ENCODE results near the gene FANCC.
"Not testable (repeated sequence)": the region's sequence is repeated elsewhere in the genome, so short reads cannot be mapped to it uniquely, and the experiment has no call there.

Gene FANCC

GRCh38 chr9:95225076-95225725 is 92.3 kb downstream of the FANCC start:
- DNase-seq, result no peak

GRCh38 chr9:95224376-95225019 is 93.0 kb downstream of the FANCC start:
- DNase-seq, result no peak

DNA sequence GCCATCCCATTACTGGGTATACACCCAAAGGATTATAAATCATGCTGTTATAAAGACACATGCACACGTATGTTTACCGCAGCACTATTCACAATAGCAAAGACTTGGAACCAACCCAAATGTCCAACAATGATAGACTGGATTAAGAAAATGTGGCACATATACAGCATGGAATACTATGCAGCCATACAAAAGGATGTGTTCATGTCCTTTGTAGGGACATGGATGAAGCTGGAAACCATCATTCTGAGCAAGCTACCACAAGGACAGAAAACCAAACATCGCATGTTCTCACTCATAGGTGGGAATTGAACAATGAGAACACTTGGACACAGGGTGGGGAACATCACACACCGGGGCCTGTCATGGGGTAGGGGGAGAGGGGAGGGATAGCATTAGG is 97.2 kb downstream of the FANCC start:
- not testable (repeated sequence) for DNase-seq

GRCh38 chr9:95218773-95219172 is 98.7 kb downstream of the FANCC start:
- no peak for DNase-seq

DNA sequence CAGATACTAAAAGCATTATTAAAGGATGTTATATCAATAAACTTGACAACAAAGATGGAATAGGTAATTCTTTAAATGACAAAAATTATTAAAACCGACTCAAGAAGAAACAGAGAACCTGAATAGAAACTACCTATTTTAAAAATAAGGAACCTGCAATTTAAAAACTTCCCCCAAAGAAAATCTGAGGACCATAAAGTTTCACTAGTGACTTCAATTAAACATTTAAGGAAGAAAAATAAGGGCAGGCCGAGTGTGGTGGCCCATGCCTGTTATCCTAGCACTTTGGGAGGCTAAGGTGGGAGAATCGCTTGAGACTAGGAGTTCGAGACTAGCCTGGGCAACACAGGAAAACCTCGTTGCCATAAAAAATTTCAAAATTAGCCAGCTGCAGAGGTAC is 99.6 kb downstream of the FANCC start:
- DNase-seq, result no peak

GRCh38 chr9:95215336-95215898 is 102.1 kb downstream of the FANCC start:
- DNase-seq, result no peak

- DNase-seq, result no peak
Observed at GRCh38 chr9:95213117-95213516, 104.4 kb downstream of the FANCC start.

DNA sequence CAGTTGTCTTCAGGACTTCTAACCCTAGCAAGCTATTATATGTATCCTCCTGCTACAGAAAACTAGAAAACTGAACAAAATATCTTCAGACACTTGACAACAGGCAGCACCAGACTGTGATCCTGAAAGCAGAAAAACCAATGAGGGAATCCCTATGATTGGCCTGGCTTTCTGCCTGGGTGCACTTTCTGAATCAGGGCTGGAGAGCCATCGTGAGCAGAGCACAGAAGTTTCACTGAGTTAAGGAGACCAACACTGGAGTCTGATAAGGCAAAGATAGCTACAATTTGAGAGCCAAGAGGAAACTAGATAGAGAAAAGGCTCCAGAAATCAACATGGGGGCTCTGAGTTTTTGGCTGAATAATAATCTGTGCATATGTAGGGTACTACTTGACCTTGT is 106.5 kb downstream of the FANCC start:
- no peak for DNase-seq

DNA sequence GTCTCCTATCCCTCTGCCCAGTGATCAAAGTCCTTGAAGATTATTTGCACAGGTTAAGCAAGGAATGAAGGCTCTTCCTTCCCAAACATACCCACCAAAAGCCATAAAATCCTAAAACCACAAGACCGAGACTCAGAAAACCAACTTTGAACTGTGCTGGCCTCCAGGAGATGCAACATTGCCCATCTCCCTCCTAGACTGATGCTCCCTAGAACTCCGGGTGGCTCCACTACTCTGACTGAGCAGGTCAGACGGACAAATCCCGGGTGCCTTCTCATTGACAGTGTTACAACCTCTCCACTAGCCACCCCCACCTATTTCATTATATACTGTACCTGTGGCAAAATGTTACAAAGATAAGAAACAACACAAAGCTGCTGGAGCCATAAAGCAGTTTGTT is 110.1 kb downstream of the FANCC start:
- DNase-seq, result no peak

GRCh38 chr9:95206143-95206542 is 111.4 kb downstream of the FANCC start:
- DNase-seq, result no peak

DNA sequence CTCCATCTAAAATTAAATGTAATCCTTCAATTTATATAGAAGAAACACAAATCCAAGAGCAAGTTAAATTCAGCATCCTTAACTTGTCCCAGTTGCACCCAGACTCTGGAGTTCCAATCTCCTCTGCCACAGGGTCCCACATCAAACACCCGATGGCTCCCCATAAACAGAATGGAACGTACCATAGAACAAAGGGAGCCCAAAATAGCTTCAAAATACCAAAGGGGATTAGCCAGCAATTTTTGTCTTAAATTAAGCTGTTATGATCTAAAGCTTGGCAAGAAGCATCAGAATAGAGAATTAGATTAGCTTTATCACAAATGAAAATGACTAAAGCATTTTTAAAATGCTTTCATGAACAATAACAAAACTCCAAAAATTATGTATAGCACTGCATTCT is 112.8 kb downstream of the FANCC start:
- no peak for DNase-seq

DNA sequence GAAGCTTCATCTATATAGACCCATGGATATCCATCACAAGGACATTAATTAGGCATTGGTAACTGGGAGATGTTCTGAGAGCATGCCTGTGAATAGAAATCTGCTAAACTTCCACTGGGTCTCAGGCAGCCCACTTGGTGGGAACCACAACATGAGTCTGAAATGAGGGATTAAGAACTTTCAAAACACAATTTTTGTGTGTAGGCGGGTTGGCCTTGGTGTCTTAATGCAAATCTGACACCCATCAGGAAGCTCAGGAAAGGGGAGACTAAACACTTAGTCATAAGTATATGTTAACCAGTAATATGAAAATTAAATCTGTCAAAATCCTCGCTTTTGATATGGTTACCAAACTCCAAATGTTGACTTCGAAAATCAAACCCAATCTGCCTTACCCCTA is 113.2 kb downstream of the FANCC start:
- DNase-seq, result no peak

- DNase-seq, result not testable (repeated sequence)
Observed at GRCh38 chr9:95203019-95203418, 114.5 kb downstream of the FANCC start.

GRCh38 chr9:95202076-95202681 is 115.3 kb downstream of the FANCC start:
- DNase-seq, result no peak

DNA sequence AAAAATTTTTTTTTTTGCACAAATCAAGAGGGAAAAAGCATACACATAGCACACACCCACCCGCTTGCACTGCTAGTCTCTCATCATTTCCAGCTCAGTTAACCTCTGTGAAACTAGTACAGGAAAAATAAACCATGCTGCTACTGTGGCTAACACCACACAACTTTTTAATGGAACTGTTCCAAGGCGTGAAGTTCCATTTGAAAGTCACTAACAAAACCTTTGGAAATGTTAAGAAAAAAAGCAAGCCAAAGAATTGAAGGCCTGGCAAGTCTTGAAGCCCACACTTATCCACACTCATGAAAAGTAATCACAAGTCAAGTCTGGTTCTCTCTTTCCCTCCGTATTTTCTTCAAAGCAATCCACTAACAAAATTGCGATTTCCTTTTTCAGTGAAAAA is 116.3 kb downstream of the FANCC start:
- DNase-seq, result no peak

GRCh38 chr9:95197692-95198271 is 119.7 kb downstream of the FANCC start:
- no peak for DNase-seq

DNA sequence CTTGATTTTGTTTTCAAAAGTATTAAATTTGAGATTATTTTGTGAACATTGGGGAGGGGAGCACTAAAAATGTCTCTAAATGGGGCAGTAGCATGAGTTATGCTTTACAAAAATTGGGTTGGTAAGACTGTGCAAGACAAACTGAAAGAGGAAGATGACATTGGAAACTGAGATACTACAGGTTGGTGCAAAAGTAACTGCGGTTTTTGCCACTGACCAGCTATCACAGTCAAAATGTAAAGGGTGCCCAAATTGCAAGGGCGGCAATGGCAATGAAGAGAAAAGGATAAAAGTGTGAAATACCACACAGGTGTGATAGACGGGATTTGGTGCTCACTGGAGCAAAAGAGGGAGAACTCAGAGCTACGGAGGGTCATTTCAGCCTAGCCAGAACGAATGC is 124.0 kb downstream of the FANCC start:
- DNase-seq, result no peak

GRCh38 chr9:95193067-95193466 is 124.4 kb downstream of the FANCC start:
- no peak for DNase-seq

DNA sequence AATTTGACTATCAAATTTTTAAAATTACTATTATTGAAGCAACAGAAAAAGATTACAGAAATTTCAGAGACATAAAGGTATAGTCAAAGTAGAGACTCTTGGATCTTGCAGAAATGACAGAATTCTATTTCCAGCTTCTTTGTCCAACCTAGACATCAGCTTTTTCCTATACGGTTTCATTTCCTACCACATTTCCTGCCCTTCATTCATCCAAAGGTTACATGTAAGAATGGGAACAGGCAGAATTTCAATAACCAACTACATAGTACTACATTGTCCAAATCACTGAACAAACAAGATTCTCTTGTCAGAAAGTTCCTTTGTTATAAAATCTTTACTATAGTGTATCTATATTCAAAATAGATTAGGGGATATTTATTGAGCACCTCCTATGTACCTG is 124.9 kb downstream of the FANCC start:
- no peak for DNase-seq

- DNase-seq, result no peak
Observed at GRCh38 chr9:95190413-95190812, 127.1 kb downstream of the FANCC start.

DNA sequence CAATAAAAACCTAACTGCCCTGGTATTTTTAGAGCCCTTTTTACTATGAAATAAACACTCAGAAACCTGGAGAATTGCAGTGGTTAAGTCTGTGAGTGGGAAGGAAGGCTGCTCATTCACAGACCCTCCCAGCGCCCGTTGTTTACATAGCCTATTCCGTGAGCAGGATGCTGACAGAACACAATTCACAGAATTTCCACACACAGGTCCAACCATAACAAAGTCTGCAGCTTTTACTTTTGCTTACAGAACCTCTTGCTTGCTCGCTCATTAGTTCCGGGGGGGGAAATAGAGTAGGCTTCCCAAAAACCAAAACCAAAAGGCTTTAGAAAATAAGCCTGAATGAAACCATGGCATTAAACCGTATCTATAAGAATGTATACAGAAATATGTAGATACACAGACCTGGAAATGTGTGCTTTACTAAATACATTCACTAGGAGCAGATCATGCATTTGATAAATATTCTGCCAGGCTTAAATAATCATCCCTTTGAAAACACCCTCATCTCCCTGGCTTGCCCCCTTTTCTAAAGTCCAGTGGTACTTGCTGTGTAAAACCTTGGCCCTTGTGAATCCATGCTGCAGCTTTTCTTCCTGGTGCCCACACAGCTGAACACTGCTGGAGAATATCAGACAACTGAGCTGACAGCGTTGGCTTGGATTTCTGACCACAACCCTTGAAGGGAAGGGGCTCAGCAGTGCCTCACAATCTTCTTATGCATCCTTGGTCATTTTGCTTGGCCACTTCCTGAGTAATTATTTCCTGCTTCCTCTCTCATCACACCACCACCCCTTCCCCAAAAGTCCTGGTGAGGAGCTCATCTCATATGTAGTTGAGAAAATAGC is 128.0 kb downstream of the FANCC start:
- DNase-seq, result no peak

GRCh38 chr9:95188459-95188858 is 129.1 kb downstream of the FANCC start:
- DNase-seq, result no peak

- DNase-seq, result no peak
Observed at GRCh38 chr9:95185956-95186355, 131.6 kb downstream of the FANCC start.
